HG03175 (cell line): ENCODE measurements around the gene GLRX5.

ENCODE experiments used
- ATAC-seq: cut with Tn5 transposase; IDR thresholded peaks from one replicate; pipeline ENCODE4 v1.9.1; 2021; ENCODE audit warnings: mild to moderate bottlenecking, moderate library complexity; ENCODE audit not compliant: unreplicated experiment

Gene GLRX5

GRCh38 chr14:95534299-95535225, at the start of gene GLRX5:
GLRX5 (plus strand) TSS chr14:95535050; CDS start chr14:95535090, 40 bp downstream.
- peak; percentile 90 for ATAC-seq

- no peak for ATAC-seq
Observed at GRCh38 chr14:95485222-95485819, 49.5 kb upstream of the GLRX5 start.

- no peak for ATAC-seq
Observed at GRCh38 chr14:95486875-95487668, 47.8 kb upstream of the GLRX5 start.

GRCh38 chr14:95487669-95488084, 47.2 kb upstream of the GLRX5 start:
- no peak for ATAC-seq

GRCh38 chr14:95488376-95489213, 46.3 kb upstream of the GLRX5 start:
- ATAC-seq: no peak

- no peak for ATAC-seq
Observed at GRCh38 chr14:95489214-95490137, 45.4 kb upstream of the GLRX5 start.

GRCh38 chr14:95490138-95490509, 44.7 kb upstream of the GLRX5 start:
- no peak for ATAC-seq

GRCh38 chr14:95490727-95491451, 44.0 kb upstream of the GLRX5 start:
- no peak for ATAC-seq

- no peak for ATAC-seq
Observed at GRCh38 chr14:95491936-95492608, 42.8 kb upstream of the GLRX5 start.

GRCh38 chr14:95493503-95493902, 41.3 kb upstream of the GLRX5 start:
- ATAC-seq: no peak

- ATAC-seq: no peak
Observed at GRCh38 chr14:95493976-95494375, 40.9 kb upstream of the GLRX5 start.

- ATAC-seq: peak; percentile 24
Observed at GRCh38 chr14:95494456-95494855, 40.4 kb upstream of the GLRX5 start.

- ATAC-seq: peak; percentile 10
Observed at GRCh38 chr14:95495076-95495475, 39.8 kb upstream of the GLRX5 start.

GRCh38 chr14:95495538-95496025, 39.3 kb upstream of the GLRX5 start:
- peak; percentile 94 for ATAC-seq

- peak; percentile 25 for ATAC-seq
Observed at GRCh38 chr14:95496111-95496681, 38.7 kb upstream of the GLRX5 start.

- ATAC-seq: no peak
Observed at GRCh38 chr14:95496690-95497259, 38.1 kb upstream of the GLRX5 start.

GRCh38 chr14:95497561-95498011, 37.3 kb upstream of the GLRX5 start:
- ATAC-seq: no peak
